Myocyte (in vitro differentiated cells): ENCODE measurements around the gene POPDC2. TPM values are rescaled to one million over a fixed set of nuclear protein-coding genes. Genes with fewer than 3 reads are reported as not detected.

Source experiments
- DNase-seq: peaks from one replicate; pipeline ENCODE4 v3.0.0-alpha.2; 2012; ENCODE audit warnings: low read depth
- total RNA-seq: library from RNA; depleted of rRNA; stranded (reverse); fragments of >200 nt; gene quantifications from 2 replicates; pipeline ENCODE4 v1.2.3, GENCODE V29; 2014

The POPDC2 gene
- total RNA-seq, 1 donor from 2014 or later = 3.5 TPM

GRCh38 chr3:119672776-119673175 is 12.4 kb upstream of the POPDC2 start:
- no peak for DNase-seq

- DNase-seq = peak; percentile 34
Observed at GRCh38 chr3:119669906-119670570, 9.6 kb upstream of the POPDC2 start.

GRCh38 chr3:119665954-119666559 is 5.7 kb upstream of the POPDC2 start:
- DNase-seq = no peak

GRCh38 chr3:119664850-119665379 is 4.5 kb upstream of the POPDC2 start:
- peak; percentile 34 for DNase-seq

- peak; percentile 32 for DNase-seq
Observed at GRCh38 chr3:119664370-119664769, 4.0 kb upstream of the POPDC2 start.

GRCh38 chr3:119663885-119664284 is 3.5 kb upstream of the POPDC2 start:
- peak; percentile 27 for DNase-seq

GRCh38 chr3:119662604-119663373 is 2.4 kb upstream of the POPDC2 start:
- DNase-seq = peak; percentile 96

- no peak for DNase-seq
Observed at GRCh38 chr3:119659606-119660291, 640 bp downstream of the POPDC2 start.

- no peak for DNase-seq
Observed at GRCh38 chr3:119658994-119659393, 1.4 kb downstream of the POPDC2 start.

GRCh38 chr3:119657887-119658702 is 2.3 kb downstream of the POPDC2 start:
- DNase-seq = no peak

- no peak for DNase-seq
Observed at GRCh38 chr3:119653876-119654275, 6.5 kb downstream of the POPDC2 start.

GRCh38 chr3:119652306-119653033 is 7.9 kb downstream of the POPDC2 start:
- peak; percentile 98 for DNase-seq

GRCh38 chr3:119649761-119650160 is 10.6 kb downstream of the POPDC2 start:
- no peak for DNase-seq

- no peak for DNase-seq
Observed at GRCh38 chr3:119647843-119648575, 12.4 kb downstream of the POPDC2 start.

GRCh38 chr3:119647171-119647570 is 13.2 kb downstream of the POPDC2 start:
- peak; percentile 23 for DNase-seq

- DNase-seq = no peak
Observed at GRCh38 chr3:119645813-119646212, 14.6 kb downstream of the POPDC2 start.

- DNase-seq = peak; percentile 56
Observed at GRCh38 chr3:119644481-119644880, 15.9 kb downstream of the POPDC2 start.

GRCh38 chr3:119643528-119643927 is 16.9 kb downstream of the POPDC2 start:
- peak; percentile 65 for DNase-seq
